Measurements from ENCODE around the gene UPK3A.
"Not testable (repeated sequence)": the region's sequence is repeated elsewhere in the genome, so short reads cannot be mapped to it uniquely, and the experiment has no call there.

Gene UPK3A

GRCh38 chr22:45285263-45286058 is 712 bp downstream of the UPK3A start:
- DNase-seq: no peak

- no peak for DNase-seq
Measured at GRCh38 chr22:45286854-45287551, 2.3 kb downstream of the UPK3A start.

- peak; percentile 44 for DNase-seq
Measured at GRCh38 chr22:45290410-45290936, 5.7 kb downstream of the UPK3A start.

GRCh38 chr22:45291061-45291930 is 6.5 kb downstream of the UPK3A start:
- DNase-seq: no peak

GRCh38 chr22:45291931-45292290 is 7.2 kb downstream of the UPK3A start:
- no peak for DNase-seq

GRCh38 chr22:45292731-45293442 is 8.1 kb downstream of the UPK3A start:
- DNase-seq: no peak

GRCh38 chr22:45294030-45294429 is 9.3 kb downstream of the UPK3A start:
- no peak for DNase-seq

GRCh38 chr22:45295004-45295403 is 10.3 kb downstream of the UPK3A start:
- DNase-seq: not testable (repeated sequence)

- DNase-seq: no peak
Measured at GRCh38 chr22:45295492-45295891, 10.7 kb downstream of the UPK3A start.

GRCh38 chr22:45296628-45297297 is 12.0 kb downstream of the UPK3A start:
- no peak for DNase-seq

GRCh38 chr22:45298934-45299505 is 14.3 kb downstream of the UPK3A start:
- no peak for DNase-seq

- DNase-seq: no peak
Measured at GRCh38 chr22:45302751-45303150, 18.0 kb downstream of the UPK3A start.

GRCh38 chr22:45303181-45303580 is 18.4 kb downstream of the UPK3A start:
- no peak for DNase-seq

GRCh38 chr22:45304971-45305370 is 20.2 kb downstream of the UPK3A start:
- no peak for DNase-seq

GRCh38 chr22:45305456-45306075 is 20.8 kb downstream of the UPK3A start:
- no peak for DNase-seq

GRCh38 chr22:45306139-45306538 is 21.4 kb downstream of the UPK3A start:
- no peak for DNase-seq

GRCh38 chr22:45308391-45308956 is 23.7 kb downstream of the UPK3A start:
- DNase-seq: no peak

GRCh38 chr22:45308957-45309421 is 24.2 kb downstream of the UPK3A start:
- no peak for DNase-seq

GRCh38 chr22:45309422-45310227 is 24.9 kb downstream of the UPK3A start, which contains the start of gene FAM118A:
TSS of gene FAM118A (plus strand) at chr22:45309934. CDS start at chr22:45322380, 12,446 bp downstream.
- peak; percentile 85 for DNase-seq

Measured in HCEC 1CT (cell line).